ENCODE results near the gene NUP98.

DNA sequence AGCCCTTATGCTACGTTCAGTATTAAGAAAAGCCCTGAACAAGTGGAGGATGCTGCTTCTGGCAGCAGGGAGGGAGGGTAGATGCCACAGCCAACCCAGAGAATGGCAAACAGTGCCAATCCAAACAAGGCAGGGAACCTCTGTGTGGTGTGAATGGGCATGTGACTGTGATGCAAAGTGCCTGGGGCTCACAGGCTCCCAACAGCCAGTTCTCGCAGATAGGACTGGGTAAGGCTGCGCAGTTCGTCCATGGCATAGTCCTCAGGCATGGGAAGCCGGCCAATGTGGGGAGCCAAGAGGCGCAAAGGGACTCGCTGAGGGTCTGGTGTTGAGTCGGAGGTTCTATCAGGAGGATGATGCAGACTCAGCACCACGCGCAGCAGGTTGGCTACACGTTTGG is 121.4 kb downstream of the NUP98 start:
- TF ChIP-seq, protein P1, sequence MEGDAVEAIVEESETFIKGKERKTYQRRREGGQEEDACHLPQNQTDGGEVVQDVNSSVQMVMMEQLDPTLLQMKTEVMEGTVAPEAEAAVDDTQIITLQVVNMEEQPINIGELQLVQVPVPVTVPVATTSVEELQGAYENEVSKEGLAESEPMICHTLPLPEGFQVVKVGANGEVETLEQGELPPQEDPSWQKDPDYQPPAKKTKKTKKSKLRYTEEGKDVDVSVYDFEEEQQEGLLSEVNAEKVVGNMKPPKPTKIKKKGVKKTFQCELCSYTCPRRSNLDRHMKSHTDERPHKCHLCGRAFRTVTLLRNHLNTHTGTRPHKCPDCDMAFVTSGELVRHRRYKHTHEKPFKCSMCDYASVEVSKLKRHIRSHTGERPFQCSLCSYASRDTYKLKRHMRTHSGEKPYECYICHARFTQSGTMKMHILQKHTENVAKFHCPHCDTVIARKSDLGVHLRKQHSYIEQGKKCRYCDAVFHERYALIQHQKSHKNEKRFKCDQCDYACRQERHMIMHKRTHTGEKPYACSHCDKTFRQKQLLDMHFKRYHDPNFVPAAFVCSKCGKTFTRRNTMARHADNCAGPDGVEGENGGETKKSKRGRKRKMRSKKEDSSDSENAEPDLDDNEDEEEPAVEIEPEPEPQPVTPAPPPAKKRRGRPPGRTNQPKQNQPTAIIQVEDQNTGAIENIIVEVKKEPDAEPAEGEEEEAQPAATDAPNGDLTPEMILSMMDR (IDR thresholded peaks at IDR 0.05), result no peak
- TF ChIP-seq POLR2A (IDR thresholded peaks at IDR 0.05), result no peak

Data from right lobe of liver (tissue), 4 donors.